Tibial nerve (tissue), 3 donors: ENCODE measurements around the gene LETM1.

ENCODE experiments used
- CTCF ChIP-seq, 5 experiments: fragments of 200-600 bp in 3 of 5; fragments of 450-650 bp in 2 of 5; sonication (generic) in 3 of 5; IDR thresholded peaks; one replicate each; pipeline ENCODE4 v1.5.1; 2016 to 2019; ENCODE audit warnings: antibody characterized with exemption in 5 of 5, mild to moderate bottlenecking in 3 of 5, moderate library complexity in 2 of 5
- POLR2A ChIP-seq, 2 donors: fragments of 450-650 bp; IDR thresholded peaks; one replicate each; pipeline ENCODE4 v1.6.1; 2017; ENCODE audit warnings: antibody characterized with exemption in 2 of 2, mild to moderate bottlenecking in 2 of 2, moderate library complexity in 2 of 2

- TF ChIP-seq CTCF (IDR thresholded peaks at IDR 0.05) (no peak), POLR2A (IDR thresholded peaks at IDR 0.05) (no peak)
Observed at GRCh38 chr4:1798580-1799386, 57.2 kb downstream of the LETM1 start.
